H1 (cell line): Measurements from ENCODE around the gene HOXD12. TPM values are rescaled to one million over a fixed set of nuclear protein-coding genes. Genes with fewer than 3 reads are reported as not detected.

Experiments
- CTCF ChIA-PET: fragments of 300-600 bp; sonication (Branson Sonifier 250); formaldehyde crosslinking; loops from one replicate; lab custom pipeline; 2021; ENCODE audit not compliant: partially characterized antibody; lab: Charles Lee
- POLR2A ChIA-PET: fragments of 300-600 bp; sonication (Branson Sonifier 250); formaldehyde crosslinking; loops from one replicate; lab custom pipeline; 2021; ENCODE audit warnings: inconsistent platforms; ENCODE audit not compliant: partially characterized antibody; lab: Charles Lee
- DNase-seq, 2 experiments: peaks; one replicate each; pipeline versions ENCODE4 v3.0.0 to v3.0.0-alpha.2; 2010 to 2022; ENCODE audit warnings: low spot score in 2 of 2, low read depth in 1 of 2, mixed read lengths in 1 of 2
- FAIRE-seq: peaks from 2 replicates; lab custom pipeline; 2011; peaks lifted over from hg19 to GRCh38; lab: Jason Lieb, UNC
- H2AFZ ChIP-seq: 2 replicates; pipeline ENCODE4 v1.8.1; 2012; ENCODE audit warnings: low read length, inconsistent platforms
- H2AK5ac ChIP-seq: 2 replicates; pipeline ENCODE4 v1.6.1; 2013; ENCODE audit warnings: low read depth, low read length
- H2BK120ac ChIP-seq: replicated peaks from 2 replicates; pipeline ENCODE3; 2013; ENCODE audit warnings: low read depth, low read length, inconsistent platforms
- H2BK12ac ChIP-seq: 2 replicates; pipeline ENCODE4 v1.6.1; 2013; ENCODE audit warnings: low read depth, low read length
- H2BK15ac ChIP-seq: 2 replicates; pipeline ENCODE4 v1.6.1; 2013; ENCODE audit warnings: low read length
- H2BK20ac ChIP-seq: 2 replicates; pipeline ENCODE4 v1.6.1; 2013; ENCODE audit warnings: low read length
- H2BK5ac ChIP-seq: 2 replicates; pipeline ENCODE4 v1.6.1; 2013; ENCODE audit warnings: low read depth, low read length
- H3K14ac ChIP-seq: 2 replicates; pipeline ENCODE4 v1.6.1; 2013; ENCODE audit warnings: inconsistent platforms; ENCODE audit not compliant: insufficient read length
- H3K18ac ChIP-seq: 2 replicates; pipeline ENCODE4 v1.6.1; 2013; ENCODE audit warnings: low read length; ENCODE audit errors: extremely low read depth
- H3K23ac ChIP-seq: 2 replicates; pipeline ENCODE4 v1.6.1; 2013; ENCODE audit warnings: inconsistent platforms; ENCODE audit not compliant: insufficient read length
- H3K23me2 ChIP-seq: 2 replicates; pipeline ENCODE4 v1.6.1; 2013; ENCODE audit warnings: low read depth, low read length
- H3K27ac ChIP-seq: 2 replicates; pipeline ENCODE4 v1.6.1; 2011; ENCODE audit warnings: low read depth, low read length, inconsistent platforms
- H3K27me3 ChIP-seq, 4 experiments: replicated peaks in 1 of 4; 1 replicate in 1 of 4; 2 replicates in 3 of 4; pipeline versions ENCODE4 v1.6.1 to v1.8.1; 2011 to 2013; ENCODE audit warnings: low read length in 3 of 4, mild to moderate bottlenecking in 3 of 4, inconsistent platforms in 2 of 4, mixed read lengths in 2 of 4, moderate library complexity in 1 of 4; ENCODE audit not compliant: control insufficient read depth in 3 of 4, insufficient read depth in 3 of 4; ENCODE audit errors: extremely low read depth in 1 of 4
- H3K36me3 ChIP-seq, 4 experiments: 2 replicates each; pipeline versions ENCODE4 v1.6.1 to v1.8.1; 2011 to 2013; ENCODE audit warnings: mild to moderate bottlenecking in 4 of 4, low read length in 3 of 4, moderate library complexity in 2 of 4, control low read depth in 1 of 4, inconsistent platforms in 1 of 4; ENCODE audit not compliant: insufficient read depth in 4 of 4, control insufficient read depth in 2 of 4
- H3K4ac ChIP-seq: replicated peaks from 2 replicates; pipeline ENCODE3; 2013; ENCODE audit warnings: low read length, low read depth, mixed read lengths, inconsistent platforms; ENCODE audit not compliant: insufficient read length
- H3K4me1 ChIP-seq, 4 experiments: replicated peaks in 1 of 4; 1 replicate in 1 of 4; 2 replicates in 3 of 4; pipeline versions ENCODE4 v1.6.1 to v1.8.1; 2011 to 2013; ENCODE audit warnings: low read length in 3 of 4, inconsistent platforms in 2 of 4, mixed read lengths in 1 of 4; ENCODE audit not compliant: insufficient read depth in 4 of 4, control insufficient read depth in 3 of 4
- H3K4me2 ChIP-seq, 2 experiments: 2 replicates each; pipeline versions ENCODE4 v1.6.1 to v1.8.1; 2011 to 2013; ENCODE audit warnings: low read depth in 2 of 2, low read length in 2 of 2, control low read depth in 1 of 2, inconsistent platforms in 1 of 2, mild to moderate bottlenecking in 1 of 2; ENCODE audit not compliant: insufficient read depth in 1 of 2
- H3K4me3 ChIP-seq, 4 experiments: fragments of 200-600, 300-600 bp in 1 of 4; sonication (generic), shearing (Covaris generic), sonication (Bioruptor Twin) in 1 of 4; 2 replicates each; pipeline versions ENCODE4 v1.5.1 to v1.8.1; 2011 to 2016; ENCODE audit warnings: low read length in 4 of 4, low read depth in 3 of 4, control low read depth in 2 of 4, inconsistent platforms in 2 of 4, mild to moderate bottlenecking in 2 of 4, mixed read lengths in 1 of 4, moderate library complexity in 1 of 4; ENCODE audit not compliant: insufficient read depth in 2 of 4; ENCODE audit errors: extremely low read depth in 1 of 4
- H3K56ac ChIP-seq: replicated peaks from 2 replicates; pipeline ENCODE3; 2013; ENCODE audit warnings: low read depth, mild to moderate bottlenecking, mixed read lengths, low read length, inconsistent platforms; ENCODE audit not compliant: insufficient read length
- H3K79me1 ChIP-seq: 2 replicates; pipeline ENCODE4 v1.6.1; 2013; ENCODE audit warnings: low read depth, low read length, control low read depth
- H3K79me2 ChIP-seq, 2 experiments: 2 replicates each; pipeline versions ENCODE4 v1.6.1 to v1.8.1; 2012 to 2013; ENCODE audit warnings: low read length in 2 of 2, mild to moderate bottlenecking in 2 of 2, inconsistent platforms in 1 of 2; ENCODE audit not compliant: insufficient read depth in 2 of 2, control insufficient read depth in 1 of 2
- H3K9ac ChIP-seq, 4 experiments: replicated peaks in 1 of 4; 1 replicate in 1 of 4; 2 replicates in 3 of 4; pipeline versions ENCODE4 v1.6.1 to v1.8.1; 2011 to 2013; ENCODE audit warnings: low read depth in 3 of 4, low read length in 3 of 4, control low read depth in 2 of 4, mild to moderate bottlenecking in 2 of 4, moderate library complexity in 2 of 4, inconsistent platforms in 1 of 4; ENCODE audit errors: extremely low read depth in 1 of 4
- H3K9me3 ChIP-seq, 2 experiments: 2 replicates each; pipeline versions ENCODE4 v1.6.1 to v1.8.1; 2012 to 2013; ENCODE audit warnings: mild to moderate bottlenecking in 2 of 2, moderate library complexity in 2 of 2, control low read depth in 1 of 2, inconsistent platforms in 1 of 2, low read depth in 1 of 2, low read length in 1 of 2, mixed read lengths in 1 of 2; ENCODE audit not compliant: insufficient read depth in 2 of 2
- H4K20me1 ChIP-seq, 2 experiments: replicated peaks in 1 of 2; 2 replicates each; pipeline versions ENCODE3 to v1.8.1; 2011 to 2013; ENCODE audit warnings: inconsistent platforms in 2 of 2, low read length in 2 of 2, mild to moderate bottlenecking in 1 of 2; ENCODE audit not compliant: insufficient read depth in 2 of 2, control insufficient read depth in 1 of 2
- H4K5ac ChIP-seq: 2 replicates; pipeline ENCODE4 v1.6.1; 2013; ENCODE audit warnings: low read length, low read depth, mixed read lengths, inconsistent platforms; ENCODE audit not compliant: insufficient read length
- H4K8ac ChIP-seq: 2 replicates; pipeline ENCODE4 v1.8.0; 2013; ENCODE audit warnings: mild to moderate bottlenecking, moderate library complexity, low read length, inconsistent platforms; ENCODE audit not compliant: insufficient read depth; ENCODE audit errors: extremely low read depth
- H4K91ac ChIP-seq: replicated peaks from 2 replicates; pipeline ENCODE3; 2013; ENCODE audit warnings: low read length, mixed read lengths, inconsistent platforms; ENCODE audit not compliant: insufficient read length
- ASH2L ChIP-seq: fragments of 200-600, 300-600 bp; sonication (generic); IDR thresholded peaks from one replicate; pipeline ENCODE4 v1.7.1; 2017; ENCODE audit warnings: low read length
- BCL11A ChIP-seq, 2 experiments: IDR thresholded peaks; one replicate each; pipeline ENCODE4 v1.6.1; 2011; ENCODE audit warnings: low read depth in 2 of 2, low read length in 2 of 2, mild to moderate bottlenecking in 2 of 2
- BRCA1 ChIP-seq: IDR thresholded peaks from 2 replicates; pipeline ENCODE4 v1.6.1; 2012; ENCODE audit warnings: low read depth, low read length, improper control_type of control experiment
- CHD2 ChIP-seq: IDR thresholded peaks from 2 replicates; pipeline ENCODE4 v1.6.1; 2012; ENCODE audit warnings: low read length, improper control_type of control experiment
- CREB1 ChIP-seq: IDR thresholded peaks from 2 replicates; pipeline ENCODE4 v1.6.1; 2012; ENCODE audit warnings: inconsistent platforms
- HDAC6 ChIP-seq: IDR thresholded peaks from one replicate; pipeline ENCODE4 v1.7.1; 2012; ENCODE audit warnings: low read depth, mild to moderate bottlenecking, inconsistent platforms, low read length, moderate library complexity
- NRF1 ChIP-seq: IDR thresholded peaks from 2 replicates; pipeline ENCODE4 v1.6.1; 2011; ENCODE audit warnings: mild to moderate bottlenecking, low read depth, low read length, improper control_type of control experiment
- POU5F1 ChIP-seq: IDR thresholded peaks from 2 replicates; pipeline ENCODE4 v1.6.1; 2011; ENCODE audit warnings: low read depth, mild to moderate bottlenecking, low read length, moderate library complexity
- SP1 ChIP-seq: IDR thresholded peaks from 2 replicates; pipeline ENCODE4 v1.6.1; 2011; ENCODE audit warnings: low read depth, low read length
- SP2 ChIP-seq: IDR thresholded peaks from 2 replicates; pipeline ENCODE4 v1.6.1; 2012; ENCODE audit warnings: mild to moderate bottlenecking, low read length, inconsistent platforms
- SP4 ChIP-seq: IDR thresholded peaks from 2 replicates; pipeline ENCODE4 v1.6.1; 2012; ENCODE audit warnings: low read length, inconsistent platforms
- TAF1 ChIP-seq: IDR thresholded peaks from 2 replicates; pipeline ENCODE4 v1.6.1; 2011; ENCODE audit warnings: mild to moderate bottlenecking, low read depth, low read length
- TBP ChIP-seq: IDR thresholded peaks from 2 replicates; pipeline ENCODE4 v1.6.1; 2011; ENCODE audit warnings: low read depth, low read length, improper control_type of control experiment
- YY1 ChIP-seq: IDR thresholded peaks from 2 replicates; pipeline ENCODE4 v1.6.1; 2011; ENCODE audit warnings: low read depth, mild to moderate bottlenecking, low read length
- WGBS, 2 experiments: shearing (Covaris generic) in 1 of 2; methylation state at CpG; one replicate each; pipeline versions ENCODE4 v1.1.6 to v1.1.7; 2013 to 2015; ENCODE audit warnings: low lambda C conversion rate in 2 of 2, mixed read lengths in 2 of 2, inconsistent platforms in 1 of 2, low coverage in 1 of 2, missing lambda C conversion rate in 1 of 2; ENCODE audit not compliant: insufficient replicate concordance in 2 of 2, insufficient coverage in 1 of 2, insufficient read length in 1 of 2; ENCODE audit errors: extremely low coverage in 1 of 2, missing lambda C conversion rate in 1 of 2; 5-methylcytosine and 5-hydroxymethylcytosine counted together
- polyA plus RNA-seq, 7 experiments: library from polyadenylated mRNA; depleted of rRNA in 3 of 7; stranded (reverse) in 5 of 7; unstranded in 2 of 7; fragments of >200 nt in 5 of 7; fragments of 200-250 nt in 2 of 7; gene quantifications; 1 replicate in 5 of 7; 2 replicates in 1 of 7; 4 replicates in 1 of 7; pipeline versions ENCODE4 v1.2.1 to v1.2.3, GENCODE V29; 2011 to 2013; ENCODE audit warnings: missing spikeins in 2 of 7, mixed read lengths in 2 of 7
- total RNA-seq: library from RNA; stranded (reverse); fragmentation: NEBNext Ultra II Directional; extraction: Animal tissue kit (Norgen Biotek cat#: 25700); gene quantifications from 2 replicates; pipeline ENCODE4 v1.2.1, GENCODE V29; 2021

HOXD12 gene
- total and polyA plus RNA-seq, 2 of the 8 experiments (the other 6 are each of a cell fraction or from before 2014, with no cell fraction given), result not detected

GRCh38 chr2:176146101-176146500 lies 46.5 kb downstream of the HOXD12 start:
- FAIRE-seq (no peak), DNase-seq (no peak)
- Histone ChIP-seq H4K5ac (no peak overlapping the region), H3K4me3 (no peak overlapping the region), H3K18ac (no peak overlapping the region), H3K9me3 (no peaks in the 10 kb centered on the region; a peak in 1 of 4 replicates), H3K4ac (no peak overlapping the region), H3K23me2 (peaks cover 2% of the 10 kb centered on the region; the same call in 1 of the 2 replicates)
- no peak for TF ChIP-seq SP1
- TF ChIP-seq HDAC6, result no peak
- no peak for TF ChIP-seq SP2
- TF ChIP-seq TBP, result no peak
- no peak for TF ChIP-seq YY1
- no peak for TF ChIP-seq POU5F1
- TF ChIP-seq BRCA1, result no peak
- TF ChIP-seq SP4, result no peak
- TF ChIP-seq CREB1, result no peak
- TF ChIP-seq TAF1, result no peak
- TF ChIP-seq ASH2L, result no peak
- no peak for TF ChIP-seq BCL11A (IDR thresholded peaks at IDR 0.05; ENCODE audit: low read depth in 2 of 2, low read length in 2 of 2)
- no peak for TF ChIP-seq CHD2
- TF ChIP-seq NRF1, result no peak
- TF ChIP-seq, all 59 proteins: peak for 0
- H2AFZ ChIP-seq, result no peak overlapping the region
- H3K36me3 ChIP-seq, result peaks cover 0 to 6% (median 0%) of the 10 kb centered on the region in 4 experiments; a peak in 1 of 8 replicates
- no peak overlapping the region for H2BK20ac ChIP-seq
- no peak overlapping the region for H4K91ac ChIP-seq
- H2BK12ac ChIP-seq, result no peak overlapping the region
- H3K56ac ChIP-seq, result no peak overlapping the region
- no peak overlapping the region for H2BK120ac ChIP-seq
- H3K14ac ChIP-seq, result no peak overlapping the region
- CTCF ChIA-PET, result interaction anchor here (0.7 to 10.0 kb wide), 7 partner anchors 9 to 493 kb away, joined by 3 to 119 read pairs (median 6); no protein-coding TSS in a partner anchor
- H2BK15ac ChIP-seq, result no peak overlapping the region
- H3K27ac ChIP-seq, result no peak overlapping the region
- no peak overlapping the region for H2BK5ac ChIP-seq
- no peak overlapping the region for H3K23ac ChIP-seq
- no peak overlapping the region for H3K9ac ChIP-seq
- H3K4me2 ChIP-seq, result no peak overlapping the region
- H3K79me2 ChIP-seq, result no peaks in the 10 kb centered on the region
- H2AK5ac ChIP-seq, result no peak overlapping the region
- 57% methylated on average over 6 of the region's 6 CpGs; no CpG with 5 or more reads in 1 of the 2 experiments for WGBS, 2 experiments
- peaks cover 93 to 100% (median 99%) of the 10 kb centered on the region in 4 experiments for H3K27me3 ChIP-seq
- peaks cover 17 to 24% of the 10 kb centered on the region in 2 experiments for H4K20me1 ChIP-seq
- POLR2A ChIA-PET, result interaction anchor here (0.6 kb wide), 1 partner anchor 44 kb away, joined by 3 read pairs; no protein-coding TSS in a partner anchor
- H3K79me1 ChIP-seq, result no peaks in the 10 kb centered on the region
- peaks cover 0 to 6% (median 1%) of the 10 kb centered on the region in 4 experiments; a peak in 3 of 7 replicates for H3K4me1 ChIP-seq
- no peak overlapping the region for H4K8ac ChIP-seq
